ENCODE measurements around the gene NQO1. TPM values are rescaled to one million over a fixed set of nuclear protein-coding genes. Genes with fewer than 3 reads are reported as not detected.

NQO1 gene
- total and polyA plus RNA-seq, 2 of the 13 experiments (the other 11 are each of a cell fraction or from before 2014, with no cell fraction given) = 464 to 1,060 TPM

DNA sequence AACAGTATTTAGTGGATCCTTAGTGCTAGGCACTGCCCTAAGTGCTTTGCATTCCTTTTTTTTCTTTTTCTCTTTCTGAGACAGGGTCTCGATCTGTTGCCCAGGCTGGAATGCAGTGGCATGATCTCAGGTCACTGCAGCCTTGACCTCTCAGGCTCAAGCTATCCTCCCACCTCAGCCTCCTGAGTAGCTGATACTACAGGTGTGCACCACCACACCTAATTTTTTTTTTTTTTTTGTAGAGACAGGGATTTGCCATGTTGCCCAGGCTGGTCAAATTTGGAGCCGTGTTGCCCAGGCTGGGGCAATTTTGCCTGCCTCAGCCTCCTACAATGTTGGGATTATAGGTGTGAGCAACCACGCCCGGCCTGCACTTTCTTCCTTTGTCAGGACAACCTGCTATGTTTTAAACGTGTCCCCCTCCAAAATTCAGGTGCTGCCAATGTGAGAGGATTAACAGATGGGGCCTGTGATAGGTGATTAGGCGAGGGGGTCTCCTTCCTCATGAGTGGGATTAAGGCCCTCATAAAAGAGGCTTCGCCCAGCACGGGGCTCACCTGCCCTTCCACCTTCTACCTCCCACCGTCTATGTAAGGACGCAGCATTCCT is 5.4 kb downstream of the NQO1 start (continued):
- TF ChIP-seq ZNF460 (CRISPR knock-in tag; IDR thresholded peaks at IDR 0.05; ENCODE audit: borderline replicate concordance) = peak; percentile 93
- peak; percentile 35; the same call in 1 of the 2 replicates for TF ChIP-seq BORCS8-MEF2B (CRISPR knock-in tag; IDR thresholded peaks at IDR 0.05)
- peak; percentile 6; the same call in 1 of the 2 replicates for TF ChIP-seq ZMYM3 (CRISPR knock-in tag; IDR thresholded peaks at IDR 0.05)

GRCh38 chr16:69718111-69718764 is 8.1 kb downstream of the NQO1 start:
- Histone ChIP-seq H3K36me3 (replicated peaks in 1 of 2; ENCODE audit: control insufficient read depth in 1 of 2, insufficient read depth in 2 of 2, low read length in 2 of 2) (peaks cover 19 to 49% of the 10 kb centered on the region in 2 experiments), H4K20me1 (ENCODE audit: insufficient read depth, low read length) (no peaks in the 10 kb centered on the region), H3K4me1 (ENCODE audit: insufficient read depth, low read length) (peaks cover 43% of the 10 kb centered on the region), H2AFZ (ENCODE audit: low read length) (no peak overlapping the region), H3K9me3 (ENCODE audit: low read length) (no peaks in the 10 kb centered on the region), H3K9ac (ENCODE audit: insufficient read depth, low read depth, low read length) (no peak overlapping the region), H3K4me2 (ENCODE audit: low read depth, low read length) (no peak overlapping the region), H3K4me3 (replicated peaks in 1 of 3; ENCODE audit: insufficient read depth in 1 of 3, low read depth in 2 of 3, low read length in 3 of 3) (no peak overlapping the region), H3K79me2 (ENCODE audit: insufficient read depth, low read length) (peaks cover 39% of the 10 kb centered on the region), H3K27ac (ENCODE audit: extremely low read length, insufficient read depth, low read length) (no peak overlapping the region), H3K27me3 (ENCODE audit: control insufficient read depth in 1 of 2, insufficient read depth in 2 of 2, low read length in 2 of 2) (no peaks in the 10 kb centered on the region)
- intact Hi-C loops (cut with micrococcal nuclease; ENCODE audit: unreplicated experiment) = no loop called here
- in situ Hi-C loops (cut with HindIII; ENCODE audit: extremely low pct_ligation_motif_present, low pct_unique_long_range_greater_than_20kb) = no loop called here
- no TSS peak for BruUV-seq (replicated peaks)
- no peak for DNase-seq (ENCODE audit: low spot score)
- ChIA-PET POLR2A (no interaction called here), CTCF (ENCODE audit: low intra/inter-chr PET ratio, low total read pairs) (no interaction called here)
- WGBS (ENCODE audit: low lambda C conversion rate) = 85% methylated on average over 10 of the region's 10 CpGs
- FAIRE-seq = no peak
- no peak for ATAC-seq
- TF ChIP-seq POLR2A (IDR thresholded peaks at IDR 0.05; ENCODE audit: insufficient read depth in 1 of 2, low read depth in 2 of 2, low read length in 2 of 2) = no peak
- TF ChIP-seq ZMYM2 (CRISPR knock-in tag; IDR thresholded peaks at IDR 0.05) = no peak
- no peak for TF ChIP-seq RFX5 (IDR thresholded peaks at IDR 0.05; ENCODE audit: low read depth, low read length)

GRCh38 chr16:69717066-69717465 is 9.3 kb downstream of the NQO1 start:
- POLR2A ChIA-PET = interaction anchor here (1.5 kb wide), 1 partner anchor 38 kb away, joined by 4 read pairs; the partner anchor contains the start of gene NOB1

More at GRCh38 chr16:69717066-69717465, 9.3 kb downstream of the NQO1 start:
- CTCF ChIA-PET (ENCODE audit: low intra/inter-chr PET ratio, low total read pairs) = no interaction called here
- no peak overlapping the region for H3K9ac ChIP-seq (ENCODE audit: insufficient read depth, low read depth, low read length)
- no peak for DNase-seq (ENCODE audit: low spot score)
- BruUV-seq (replicated peaks) = no TSS peak
- no peak for FAIRE-seq
- H3K4me1 ChIP-seq (ENCODE audit: insufficient read depth, low read length) = peaks cover 32% of the 10 kb centered on the region
- intact Hi-C loops (cut with micrococcal nuclease; ENCODE audit: unreplicated experiment) = no loop called here
- peak; percentile 53; the same call in 1 of the 2 replicates for TF ChIP-seq RBFOX2 (IDR thresholded peaks at IDR 0.05; ENCODE audit: low read depth, low read length)
- TF ChIP-seq PRPF4 (IDR thresholded peaks at IDR 0.05; ENCODE audit: low read depth, low read length, poor library complexity, severe bottlenecking) = peak; percentile 18
- TF ChIP-seq ZNF251 (CRISPR knock-in tag; IDR thresholded peaks at IDR 0.05) = no peak
- no peak for ATAC-seq
- H3K79me2 ChIP-seq (ENCODE audit: insufficient read depth, low read length) = peaks cover 29% of the 10 kb centered on the region
- no peaks in the 10 kb centered on the region for H3K9me3 ChIP-seq (ENCODE audit: low read length)
- H4K20me1 ChIP-seq (ENCODE audit: insufficient read depth, low read length) = no peaks in the 10 kb centered on the region
- H3K27ac ChIP-seq (ENCODE audit: extremely low read length, insufficient read depth, low read length) = no peak overlapping the region
- H3K4me3 ChIP-seq (replicated peaks in 1 of 3; ENCODE audit: insufficient read depth in 1 of 3, low read depth in 2 of 3, low read length in 3 of 3) = no peak overlapping the region
- no peaks in the 10 kb centered on the region for H3K27me3 ChIP-seq (ENCODE audit: control insufficient read depth in 1 of 2, insufficient read depth in 2 of 2, low read length in 2 of 2)
- H2AFZ ChIP-seq (ENCODE audit: low read length) = no peak overlapping the region
- H3K36me3 ChIP-seq (replicated peaks in 1 of 2; ENCODE audit: control insufficient read depth in 1 of 2, insufficient read depth in 2 of 2, low read length in 2 of 2) = peaks cover 23 to 61% of the 10 kb centered on the region in 2 experiments
- WGBS (ENCODE audit: low lambda C conversion rate) = 95% methylated on average over 6 of the region's 6 CpGs
- no peak overlapping the region for H3K4me2 ChIP-seq (ENCODE audit: low read depth, low read length)
- in situ Hi-C loops (cut with HindIII; ENCODE audit: extremely low pct_ligation_motif_present, low pct_unique_long_range_greater_than_20kb) = no loop called here

Measured in HepG2 (cell line).